ENCODE results near the gene MTUS2.

The MTUS2 gene

GRCh38 chr13:28820099-28821051, at the start of gene MTUS2:
Gene MTUS2, plus strand, starts transcription at chr13:28820339.
- DNase-seq (ENCODE audit: low read depth), result no peak

- no peak for DNase-seq (ENCODE audit: low read depth)
Observed at GRCh38 chr13:28778308-28779215, 41.6 kb upstream of the MTUS2 start.

DNA sequence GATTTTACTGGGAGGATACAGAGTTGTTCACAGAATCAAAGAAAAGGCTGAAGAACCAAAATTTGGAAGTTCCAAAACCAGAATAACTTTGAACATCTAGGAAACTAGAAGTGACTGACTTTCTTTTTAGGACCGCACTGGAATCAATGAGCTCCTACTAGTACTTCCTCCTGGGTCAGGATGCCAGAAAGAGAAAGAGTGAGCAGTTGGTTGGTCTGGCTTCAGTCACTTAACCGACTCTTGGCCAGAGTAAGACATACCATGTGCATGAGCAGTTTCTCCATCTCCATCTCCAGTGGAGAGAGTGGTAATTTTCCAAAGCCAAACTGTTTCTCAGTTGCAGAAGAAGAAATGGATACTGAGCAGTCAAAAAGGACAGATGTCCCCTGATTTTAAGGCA, 27.1 kb upstream of the MTUS2 start:
- DNase-seq (ENCODE audit: low read depth), result no peak

DNA sequence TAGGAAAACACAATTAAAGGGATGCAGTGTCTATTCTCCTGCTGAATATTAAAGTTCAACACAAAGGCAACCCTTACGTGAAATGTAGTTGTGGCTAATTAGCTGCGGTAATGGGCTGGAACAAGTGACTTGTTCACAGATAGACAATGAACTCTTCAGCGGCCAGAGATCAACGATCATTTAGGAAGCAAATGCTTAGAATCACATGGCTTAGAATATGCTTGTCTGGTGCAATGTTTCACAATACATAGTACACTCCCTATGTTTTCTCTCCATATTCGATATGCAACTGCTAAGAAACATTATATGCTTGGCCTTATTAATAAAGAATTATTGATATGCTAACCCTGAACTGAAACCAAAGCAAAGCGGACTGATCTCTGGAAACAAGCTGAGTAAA, 25.7 kb upstream of the MTUS2 start:
- DNase-seq (ENCODE audit: low read depth), result no peak

GRCh38 chr13:28796938-28797257, 23.2 kb upstream of the MTUS2 start:
- no peak for DNase-seq (ENCODE audit: low read depth)

GRCh38 chr13:28805193-28805819, 14.8 kb upstream of the MTUS2 start:
- peak; percentile 4 for DNase-seq (ENCODE audit: low read depth)

DNA sequence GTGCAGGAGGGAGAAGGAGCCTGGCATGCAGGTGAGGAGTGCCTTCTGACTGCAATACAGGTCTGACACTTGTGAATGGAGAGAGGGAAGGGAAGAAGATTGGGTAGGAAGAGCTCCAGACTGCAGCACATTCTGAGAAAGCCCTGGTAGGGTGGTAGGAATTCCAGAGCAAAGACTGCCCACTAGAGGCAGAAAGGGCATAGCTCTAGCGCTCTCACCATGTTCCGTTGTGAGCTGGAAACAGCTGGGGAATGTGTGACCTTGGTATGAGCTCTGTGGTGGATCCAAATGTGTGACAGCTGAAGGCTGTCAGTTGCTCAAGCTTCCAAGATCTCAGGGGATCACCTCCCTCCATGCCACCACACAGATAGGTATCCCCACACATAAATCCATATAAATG, 2.9 kb upstream of the MTUS2 start:
- DNase-seq (ENCODE audit: low read depth), result no peak

GRCh38 chr13:28819046-28819730, 951 bp upstream of the MTUS2 start:
- DNase-seq (ENCODE audit: low read depth), result no peak

- DNase-seq (ENCODE audit: low read depth), result no peak
Observed at GRCh38 chr13:28819735-28820098, 422 bp upstream of the MTUS2 start.

DNA sequence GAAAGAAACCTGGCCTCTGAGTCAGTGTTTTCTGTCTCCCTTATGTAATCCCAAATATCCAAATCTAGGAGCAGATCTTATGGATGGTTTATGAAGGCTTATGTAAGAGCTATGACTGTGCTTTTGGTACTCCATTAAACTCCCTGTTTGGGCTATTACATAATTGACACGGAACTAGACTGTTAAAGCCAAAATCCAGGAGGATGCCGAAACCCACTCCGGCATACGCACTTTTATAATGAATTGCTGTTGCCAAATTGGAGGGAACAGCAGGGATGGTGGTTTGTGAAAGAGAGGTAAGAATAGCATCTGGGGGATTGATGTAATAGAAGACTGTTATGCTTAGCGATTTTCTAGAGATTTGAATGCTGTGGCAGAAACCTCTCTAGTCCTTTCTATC, 2.0 kb downstream of the MTUS2 start:
- DNase-seq (ENCODE audit: low read depth), result no peak

- DNase-seq (ENCODE audit: low read depth), result no peak
Observed at GRCh38 chr13:28822801-28823200, 2.7 kb downstream of the MTUS2 start.

DNA sequence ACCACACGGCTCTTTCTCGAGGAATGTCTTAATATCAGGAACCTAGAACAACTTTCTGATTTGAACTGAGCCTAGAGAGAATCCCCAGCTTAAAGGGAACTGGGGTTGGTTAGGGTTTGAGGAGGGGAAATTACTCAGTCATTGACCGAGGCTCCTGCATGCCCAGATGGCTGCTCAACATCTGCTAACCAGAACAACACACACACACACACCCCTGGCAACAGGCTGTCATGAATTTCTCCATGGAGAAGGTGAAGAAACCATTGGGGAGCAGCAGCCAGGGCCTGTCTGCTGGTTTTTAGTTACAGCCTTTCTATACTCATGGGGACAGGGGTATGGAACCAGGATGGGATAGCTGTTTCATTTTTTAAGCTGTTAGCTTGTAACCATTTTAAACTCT, 5.2 kb downstream of the MTUS2 start:
- DNase-seq (ENCODE audit: low read depth), result no peak

DNA sequence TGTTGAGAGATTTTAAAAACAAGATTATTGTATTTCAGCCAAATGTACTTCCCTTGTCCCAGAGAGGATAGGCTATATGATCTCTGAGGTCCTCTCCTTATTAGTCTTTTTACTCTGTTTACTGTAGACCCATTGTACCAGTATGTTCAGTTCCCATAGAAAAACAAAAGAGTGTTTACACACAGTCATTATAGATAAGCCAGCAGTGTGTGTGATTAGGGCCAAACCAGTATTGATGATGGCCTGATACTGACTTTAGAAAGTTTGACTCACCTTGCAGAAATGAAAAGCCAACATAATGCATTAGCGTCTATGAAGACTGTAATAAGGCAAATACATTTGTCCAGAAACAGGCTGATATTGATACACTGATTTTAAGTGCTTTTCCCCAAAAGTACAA, 6.2 kb downstream of the MTUS2 start:
- DNase-seq (ENCODE audit: low read depth), result no peak

DNA sequence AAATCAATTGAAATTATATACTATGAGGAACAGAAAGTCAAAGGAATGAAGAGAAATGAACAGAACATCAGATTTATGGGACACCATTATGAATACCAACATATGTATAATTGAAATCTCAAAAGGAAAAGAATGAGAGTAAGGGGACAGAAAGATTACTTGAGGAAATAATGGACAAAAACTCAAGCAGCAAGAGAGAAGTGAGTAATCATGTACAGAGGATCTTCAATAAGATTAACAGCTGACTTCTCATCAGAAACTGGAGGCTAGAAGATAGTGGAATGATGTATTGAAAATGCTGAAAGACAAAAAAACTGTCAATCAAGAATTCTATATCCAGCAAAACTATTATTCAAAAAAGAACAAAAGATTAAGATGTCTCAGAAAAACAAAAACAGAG, 10.4 kb downstream of the MTUS2 start:
- no peak for DNase-seq (ENCODE audit: low read depth)

GRCh38 chr13:28831117-28831516, 11.0 kb downstream of the MTUS2 start:
- no peak for DNase-seq (ENCODE audit: low read depth)

DNA sequence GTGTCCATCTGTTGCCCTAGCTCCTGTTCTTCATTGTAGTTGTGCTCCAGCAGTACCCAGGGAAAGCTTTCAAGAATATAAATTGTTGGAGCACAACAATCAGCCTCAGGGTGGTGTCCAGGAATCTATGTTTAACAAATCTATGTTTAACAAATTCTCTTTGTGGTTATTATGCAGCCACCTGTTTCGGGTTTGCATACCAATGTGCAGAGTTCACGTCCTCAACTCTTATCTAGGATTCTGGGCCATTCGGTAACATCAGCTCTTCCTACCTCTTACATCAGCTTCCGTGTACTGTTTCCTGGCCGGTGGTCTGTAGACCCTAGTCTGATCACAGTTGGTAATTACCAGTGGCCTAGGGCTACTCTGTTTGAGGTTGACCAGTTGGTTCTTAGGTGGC, 17.0 kb downstream of the MTUS2 start:
- DNase-seq (ENCODE audit: low read depth), result no peak

DNA sequence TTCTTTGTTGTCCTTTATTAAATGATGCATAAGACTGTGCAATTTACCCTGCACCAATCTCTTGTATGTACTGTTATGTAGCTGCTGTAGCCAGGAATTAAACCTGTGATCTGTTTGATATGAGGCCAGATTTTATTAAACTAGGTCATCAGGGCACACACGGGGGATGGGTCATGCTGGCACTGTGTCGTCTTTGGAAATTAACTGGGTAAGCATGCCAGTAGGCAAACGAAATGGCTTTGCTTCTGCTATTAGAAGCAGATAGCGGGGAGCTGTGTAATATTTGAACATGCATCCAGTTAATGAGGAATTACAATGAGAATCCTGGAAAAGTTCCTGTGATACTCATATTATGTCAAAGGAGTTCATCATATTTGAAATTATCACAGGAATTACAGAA, 23.5 kb downstream of the MTUS2 start:
- DNase-seq (ENCODE audit: low read depth), result no peak

GRCh38 chr13:28849441-28849840, 29.3 kb downstream of the MTUS2 start:
- no peak for DNase-seq (ENCODE audit: low read depth)

GRCh38 chr13:28850226-28850625, 30.1 kb downstream of the MTUS2 start:
- DNase-seq (ENCODE audit: low read depth), result no peak

DNA sequence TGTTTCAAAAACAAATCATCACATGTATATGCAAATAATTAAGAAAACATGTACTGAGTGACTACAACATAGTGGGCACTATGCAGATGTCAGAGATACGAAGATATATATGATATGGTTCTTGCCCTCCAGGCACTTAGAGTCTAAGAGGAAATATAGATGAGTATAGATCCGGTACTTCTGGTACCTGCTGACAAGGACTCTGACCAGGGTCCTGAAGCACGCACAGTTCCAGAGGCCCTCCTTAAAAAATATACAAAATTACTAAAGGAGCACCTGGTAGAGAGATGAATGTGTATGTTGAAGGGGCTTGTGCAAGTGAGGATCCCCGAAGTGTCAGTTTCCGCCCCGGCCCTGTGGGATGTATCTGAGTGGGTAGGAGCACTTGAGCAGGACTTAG, 31.3 kb downstream of the MTUS2 start:
- no peak for DNase-seq (ENCODE audit: low read depth)

GRCh38 chr13:28854657-28855056, 34.5 kb downstream of the MTUS2 start:
- DNase-seq (ENCODE audit: low read depth), result no peak

DNA sequence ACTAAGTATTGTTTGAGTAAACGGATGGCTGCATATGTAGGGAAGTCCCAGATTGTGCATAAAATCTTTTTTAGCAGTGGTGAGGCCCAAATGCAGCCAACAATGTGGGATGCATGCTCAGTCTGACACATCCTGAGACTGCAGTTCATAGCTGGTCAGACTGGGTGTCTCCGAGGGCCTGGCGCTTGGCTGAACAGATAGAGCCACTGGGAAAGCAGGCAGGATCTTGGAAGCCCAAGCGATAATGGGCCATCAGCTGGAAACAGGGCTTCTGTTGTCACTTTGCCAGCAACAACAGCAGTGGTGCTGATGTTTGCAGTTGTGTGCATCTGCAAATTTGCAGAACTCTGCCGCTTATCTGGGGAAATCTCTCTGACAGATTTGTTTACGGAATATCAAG, 36.1 kb downstream of the MTUS2 start:
- no peak for DNase-seq (ENCODE audit: low read depth)
